HCT116 (cell line): Measurements from ENCODE around the gene ASAP2.

Experiments used
- EGR1 ChIP-seq: IDR thresholded peaks from 2 replicates; pipeline ENCODE4 v1.6.1; 2012; ENCODE audit warnings: low read depth
- EZH2 ChIP-seq: fragments of 200-600 bp; sonication (generic); IDR thresholded peaks from 2 replicates; pipeline ENCODE4 v1.6.1; 2017; ENCODE audit warnings: antibody characterized with exemption, mixed run types
- EZH2phosphoT487 ChIP-seq: fragments of 200-600 bp; IDR thresholded peaks from 2 replicates; pipeline ENCODE4 v1.6.1; 2018; ENCODE audit warnings: antibody characterized with exemption, borderline replicate concordance
- POLR2A ChIP-seq: IDR thresholded peaks from 2 replicates; pipeline ENCODE4 v1.7.0; 2011; ENCODE audit warnings: borderline replicate concordance; ENCODE audit not compliant: insufficient read depth, insufficient read length; ENCODE audit errors: extremely low read depth
- POLR2AphosphoS5 ChIP-seq: IDR thresholded peaks from 2 replicates; pipeline ENCODE4 v1.6.1; 2011; ENCODE audit warnings: mild to moderate bottlenecking, low read depth, low read length, moderate library complexity
- RAD21 ChIP-seq: IDR thresholded peaks from 2 replicates; pipeline ENCODE4 v1.6.1; 2012; ENCODE audit warnings: low read depth, mild to moderate bottlenecking
- SIN3A ChIP-seq: IDR thresholded peaks from 2 replicates; pipeline ENCODE4 v1.6.1; 2012; ENCODE audit warnings: low read depth
- SP1 ChIP-seq: IDR thresholded peaks from 2 replicates; pipeline ENCODE4 v1.6.1; 2012; ENCODE audit warnings: low read depth
- YY1 ChIP-seq: IDR thresholded peaks from 2 replicates; pipeline ENCODE4 v1.6.1; 2011; ENCODE audit warnings: low read length, low read depth, moderate library complexity, mild to moderate bottlenecking; ENCODE audit not compliant: insufficient replicate concordance; ENCODE audit errors: extremely low read depth
- ZNF274 ChIP-seq: fragments of 200-500 bp; sonication (Bioruptor generic); IDR thresholded peaks from 2 replicates; pipeline ENCODE4 v1.6.1; 2014; ENCODE audit warnings: mild to moderate bottlenecking, low read depth, low read length, inconsistent platforms
- TF ChIP-seq, protein P1 (sequence below), 3 experiments: fragments of 200-600 bp in 1 of 3; sonication (generic) in 1 of 3; IDR thresholded peaks in 2 of 3; conservative IDR thresholded peaks in 1 of 3; 2 replicates each; pipeline ENCODE4 v1.5.1; 2012 to 2017; ENCODE audit warnings: low read depth in 2 of 3, low read length in 2 of 3, antibody characterized with exemption in 1 of 3, borderline replicate concordance in 1 of 3, control low read depth in 1 of 3, mild to moderate bottlenecking in 1 of 3, mixed read lengths in 1 of 3, mixed run types in 1 of 3, moderate library complexity in 1 of 3; ENCODE audit not compliant: insufficient read depth in 1 of 3
- TF ChIP-seq, protein P2 (sequence below): IDR thresholded peaks from 2 replicates; pipeline ENCODE4 v1.6.1; 2012; ENCODE audit warnings: low read depth
- TF ChIP-seq, protein P3 (sequence below): IDR thresholded peaks from 2 replicates; pipeline ENCODE4 v1.6.1; 2012
- TF ChIP-seq, protein P4 (sequence below): IDR thresholded peaks from 2 replicates; pipeline ENCODE4 v1.6.1; 2011; ENCODE audit warnings: mild to moderate bottlenecking, low read length, moderate library complexity; ENCODE audit not compliant: insufficient replicate concordance; ENCODE audit errors: extremely low read depth

DNA sequence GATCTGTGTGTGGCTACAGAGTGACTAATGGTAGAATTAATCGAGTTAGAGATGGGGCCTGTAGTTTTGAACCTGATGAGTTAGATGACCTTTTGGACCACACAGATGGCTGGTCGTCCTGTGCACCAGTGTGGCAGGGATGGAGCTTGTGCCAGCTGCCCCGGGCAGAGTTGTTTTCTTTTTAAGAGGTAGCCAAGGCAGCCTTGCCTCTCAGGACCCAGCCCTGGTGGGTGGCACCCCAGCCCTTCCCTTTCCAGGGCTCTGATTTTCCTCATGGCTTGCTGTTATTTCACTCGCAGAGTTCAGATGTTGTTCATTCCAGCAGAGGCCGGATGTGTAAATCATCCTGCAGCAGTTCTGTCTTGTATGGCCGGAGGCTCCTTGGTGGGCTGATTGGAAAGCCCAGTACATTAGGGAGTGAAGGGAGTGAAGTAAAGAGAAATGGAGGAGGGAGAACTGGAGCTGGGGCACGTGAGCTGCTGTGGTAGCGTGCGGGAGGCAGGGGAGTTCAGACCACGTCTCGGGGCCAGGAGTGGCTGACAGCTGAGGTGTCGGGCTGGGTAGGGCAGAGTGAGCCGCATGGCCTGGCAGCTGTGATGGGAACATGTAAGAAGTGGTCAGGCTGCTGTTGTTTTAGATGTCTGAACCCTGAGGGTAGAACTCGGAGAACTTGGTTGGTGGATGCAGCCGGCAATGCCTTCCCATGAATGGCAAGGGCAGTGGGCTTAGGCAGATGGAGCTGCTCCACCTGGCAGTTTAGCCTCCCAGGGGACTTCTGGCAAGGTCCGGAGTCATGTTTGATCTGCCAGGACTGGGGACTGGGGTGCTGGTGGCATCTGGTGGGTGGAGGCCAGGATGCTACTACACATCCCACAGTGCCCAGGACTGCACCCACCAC, 28.8 kb downstream of the ASAP2 start:
- TF ChIP-seq, protein P1, sequence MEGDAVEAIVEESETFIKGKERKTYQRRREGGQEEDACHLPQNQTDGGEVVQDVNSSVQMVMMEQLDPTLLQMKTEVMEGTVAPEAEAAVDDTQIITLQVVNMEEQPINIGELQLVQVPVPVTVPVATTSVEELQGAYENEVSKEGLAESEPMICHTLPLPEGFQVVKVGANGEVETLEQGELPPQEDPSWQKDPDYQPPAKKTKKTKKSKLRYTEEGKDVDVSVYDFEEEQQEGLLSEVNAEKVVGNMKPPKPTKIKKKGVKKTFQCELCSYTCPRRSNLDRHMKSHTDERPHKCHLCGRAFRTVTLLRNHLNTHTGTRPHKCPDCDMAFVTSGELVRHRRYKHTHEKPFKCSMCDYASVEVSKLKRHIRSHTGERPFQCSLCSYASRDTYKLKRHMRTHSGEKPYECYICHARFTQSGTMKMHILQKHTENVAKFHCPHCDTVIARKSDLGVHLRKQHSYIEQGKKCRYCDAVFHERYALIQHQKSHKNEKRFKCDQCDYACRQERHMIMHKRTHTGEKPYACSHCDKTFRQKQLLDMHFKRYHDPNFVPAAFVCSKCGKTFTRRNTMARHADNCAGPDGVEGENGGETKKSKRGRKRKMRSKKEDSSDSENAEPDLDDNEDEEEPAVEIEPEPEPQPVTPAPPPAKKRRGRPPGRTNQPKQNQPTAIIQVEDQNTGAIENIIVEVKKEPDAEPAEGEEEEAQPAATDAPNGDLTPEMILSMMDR (IDR thresholded peaks at IDR 0.05 in 2 of 3, conservative IDR thresholded peaks at IDR 0.05 in 1 of 3; ENCODE audit: borderline replicate concordance in 1 of 3, insufficient read depth in 1 of 3, low read depth in 2 of 3, low read length in 2 of 3): no peak
- TF ChIP-seq EGR1 (no peak; the same call in 1 of the 2 replicates), EZH2phosphoT487 (no peak), POLR2A (no peak), ZNF274 (no peak), SIN3A (no peak), POLR2AphosphoS5 (no peak), EZH2 (no peak), YY1 (no peak), SP1 (no peak), RAD21 (peak; percentile 1; the same call in 1 of the 2 replicates)
- TF ChIP-seq, protein P2, sequence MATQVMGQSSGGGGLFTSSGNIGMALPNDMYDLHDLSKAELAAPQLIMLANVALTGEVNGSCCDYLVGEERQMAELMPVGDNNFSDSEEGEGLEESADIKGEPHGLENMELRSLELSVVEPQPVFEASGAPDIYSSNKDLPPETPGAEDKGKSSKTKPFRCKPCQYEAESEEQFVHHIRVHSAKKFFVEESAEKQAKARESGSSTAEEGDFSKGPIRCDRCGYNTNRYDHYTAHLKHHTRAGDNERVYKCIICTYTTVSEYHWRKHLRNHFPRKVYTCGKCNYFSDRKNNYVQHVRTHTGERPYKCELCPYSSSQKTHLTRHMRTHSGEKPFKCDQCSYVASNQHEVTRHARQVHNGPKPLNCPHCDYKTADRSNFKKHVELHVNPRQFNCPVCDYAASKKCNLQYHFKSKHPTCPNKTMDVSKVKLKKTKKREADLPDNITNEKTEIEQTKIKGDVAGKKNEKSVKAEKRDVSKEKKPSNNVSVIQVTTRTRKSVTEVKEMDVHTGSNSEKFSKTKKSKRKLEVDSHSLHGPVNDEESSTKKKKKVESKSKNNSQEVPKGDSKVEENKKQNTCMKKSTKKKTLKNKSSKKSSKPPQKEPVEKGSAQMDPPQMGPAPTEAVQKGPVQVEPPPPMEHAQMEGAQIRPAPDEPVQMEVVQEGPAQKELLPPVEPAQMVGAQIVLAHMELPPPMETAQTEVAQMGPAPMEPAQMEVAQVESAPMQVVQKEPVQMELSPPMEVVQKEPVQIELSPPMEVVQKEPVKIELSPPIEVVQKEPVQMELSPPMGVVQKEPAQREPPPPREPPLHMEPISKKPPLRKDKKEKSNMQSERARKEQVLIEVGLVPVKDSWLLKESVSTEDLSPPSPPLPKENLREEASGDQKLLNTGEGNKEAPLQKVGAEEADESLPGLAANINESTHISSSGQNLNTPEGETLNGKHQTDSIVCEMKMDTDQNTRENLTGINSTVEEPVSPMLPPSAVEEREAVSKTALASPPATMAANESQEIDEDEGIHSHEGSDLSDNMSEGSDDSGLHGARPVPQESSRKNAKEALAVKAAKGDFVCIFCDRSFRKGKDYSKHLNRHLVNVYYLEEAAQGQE: no peak
- TF ChIP-seq, protein P3, sequence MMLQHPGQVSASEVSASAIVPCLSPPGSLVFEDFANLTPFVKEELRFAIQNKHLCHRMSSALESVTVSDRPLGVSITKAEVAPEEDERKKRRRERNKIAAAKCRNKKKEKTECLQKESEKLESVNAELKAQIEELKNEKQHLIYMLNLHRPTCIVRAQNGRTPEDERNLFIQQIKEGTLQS: no peak
- TF ChIP-seq, protein P4, sequence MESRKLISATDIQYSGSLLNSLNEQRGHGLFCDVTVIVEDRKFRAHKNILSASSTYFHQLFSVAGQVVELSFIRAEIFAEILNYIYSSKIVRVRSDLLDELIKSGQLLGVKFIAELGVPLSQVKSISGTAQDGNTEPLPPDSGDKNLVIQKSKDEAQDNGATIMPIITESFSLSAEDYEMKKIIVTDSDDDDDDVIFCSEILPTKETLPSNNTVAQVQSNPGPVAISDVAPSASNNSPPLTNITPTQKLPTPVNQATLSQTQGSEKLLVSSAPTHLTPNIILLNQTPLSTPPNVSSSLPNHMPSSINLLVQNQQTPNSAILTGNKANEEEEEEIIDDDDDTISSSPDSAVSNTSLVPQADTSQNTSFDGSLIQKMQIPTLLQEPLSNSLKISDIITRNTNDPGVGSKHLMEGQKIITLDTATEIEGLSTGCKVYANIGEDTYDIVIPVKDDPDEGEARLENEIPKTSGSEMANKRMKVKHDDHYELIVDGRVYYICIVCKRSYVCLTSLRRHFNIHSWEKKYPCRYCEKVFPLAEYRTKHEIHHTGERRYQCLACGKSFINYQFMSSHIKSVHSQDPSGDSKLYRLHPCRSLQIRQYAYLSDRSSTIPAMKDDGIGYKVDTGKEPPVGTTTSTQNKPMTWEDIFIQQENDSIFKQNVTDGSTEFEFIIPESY: no peak
